SU-DHL-6 (cell line): ENCODE results near the gene SPAG8.

Source experiments
- EZH2phosphoT487 ChIP-seq: fragments of 200-600 bp; sonication (generic), shearing (Covaris generic); conservative IDR thresholded peaks from 2 replicates; pipeline ENCODE4 v1.6.1; 2018; ENCODE audit warnings: mild to moderate bottlenecking, antibody characterized with exemption, low read length, moderate library complexity, mixed read lengths
- TF ChIP-seq, protein P1 (sequence below): fragments of 200-600 bp; sonication (generic); IDR thresholded peaks from one replicate; pipeline ENCODE4 v1.5.1; 2017; ENCODE audit warnings: antibody characterized with exemption, mild to moderate bottlenecking, low read length, moderate library complexity; ENCODE audit not compliant: insufficient read depth, poor library complexity, severe bottlenecking

DNA sequence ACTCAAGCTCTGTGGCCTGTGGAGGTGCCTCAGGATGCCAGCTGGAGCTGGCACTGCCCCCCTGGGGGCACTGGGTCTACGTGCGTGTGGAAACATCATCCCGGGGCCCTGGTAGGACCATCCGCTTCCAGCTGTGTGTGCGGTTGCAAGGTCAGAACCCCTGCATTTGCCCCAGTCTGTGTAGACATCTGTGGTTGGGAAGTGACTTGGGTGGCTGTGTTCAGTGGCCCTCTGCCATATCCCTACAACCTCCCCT is 29.5 kb upstream of the SPAG8 start:
- TF ChIP-seq, protein P1, sequence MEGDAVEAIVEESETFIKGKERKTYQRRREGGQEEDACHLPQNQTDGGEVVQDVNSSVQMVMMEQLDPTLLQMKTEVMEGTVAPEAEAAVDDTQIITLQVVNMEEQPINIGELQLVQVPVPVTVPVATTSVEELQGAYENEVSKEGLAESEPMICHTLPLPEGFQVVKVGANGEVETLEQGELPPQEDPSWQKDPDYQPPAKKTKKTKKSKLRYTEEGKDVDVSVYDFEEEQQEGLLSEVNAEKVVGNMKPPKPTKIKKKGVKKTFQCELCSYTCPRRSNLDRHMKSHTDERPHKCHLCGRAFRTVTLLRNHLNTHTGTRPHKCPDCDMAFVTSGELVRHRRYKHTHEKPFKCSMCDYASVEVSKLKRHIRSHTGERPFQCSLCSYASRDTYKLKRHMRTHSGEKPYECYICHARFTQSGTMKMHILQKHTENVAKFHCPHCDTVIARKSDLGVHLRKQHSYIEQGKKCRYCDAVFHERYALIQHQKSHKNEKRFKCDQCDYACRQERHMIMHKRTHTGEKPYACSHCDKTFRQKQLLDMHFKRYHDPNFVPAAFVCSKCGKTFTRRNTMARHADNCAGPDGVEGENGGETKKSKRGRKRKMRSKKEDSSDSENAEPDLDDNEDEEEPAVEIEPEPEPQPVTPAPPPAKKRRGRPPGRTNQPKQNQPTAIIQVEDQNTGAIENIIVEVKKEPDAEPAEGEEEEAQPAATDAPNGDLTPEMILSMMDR: no peak
- no peak for TF ChIP-seq EZH2phosphoT487
